HG02943 (cell line): ENCODE results near the gene CLEC3A.
"Not testable (repeated sequence)": the region's sequence is repeated elsewhere in the genome, so short reads cannot be mapped to it uniquely, and the experiment has no call there.

Experiments
- ATAC-seq: cut with Tn5 transposase; IDR thresholded peaks from one replicate; pipeline ENCODE4 v1.9.1; 2021; ENCODE audit warnings: mild to moderate bottlenecking, low read depth, moderate library complexity; ENCODE audit not compliant: unreplicated experiment

Gene CLEC3A, protein sequence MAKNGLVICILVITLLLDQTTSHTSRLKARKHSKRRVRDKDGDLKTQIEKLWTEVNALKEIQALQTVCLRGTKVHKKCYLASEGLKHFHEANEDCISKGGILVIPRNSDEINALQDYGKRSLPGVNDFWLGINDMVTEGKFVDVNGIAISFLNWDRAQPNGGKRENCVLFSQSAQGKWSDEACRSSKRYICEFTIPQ

DNA sequence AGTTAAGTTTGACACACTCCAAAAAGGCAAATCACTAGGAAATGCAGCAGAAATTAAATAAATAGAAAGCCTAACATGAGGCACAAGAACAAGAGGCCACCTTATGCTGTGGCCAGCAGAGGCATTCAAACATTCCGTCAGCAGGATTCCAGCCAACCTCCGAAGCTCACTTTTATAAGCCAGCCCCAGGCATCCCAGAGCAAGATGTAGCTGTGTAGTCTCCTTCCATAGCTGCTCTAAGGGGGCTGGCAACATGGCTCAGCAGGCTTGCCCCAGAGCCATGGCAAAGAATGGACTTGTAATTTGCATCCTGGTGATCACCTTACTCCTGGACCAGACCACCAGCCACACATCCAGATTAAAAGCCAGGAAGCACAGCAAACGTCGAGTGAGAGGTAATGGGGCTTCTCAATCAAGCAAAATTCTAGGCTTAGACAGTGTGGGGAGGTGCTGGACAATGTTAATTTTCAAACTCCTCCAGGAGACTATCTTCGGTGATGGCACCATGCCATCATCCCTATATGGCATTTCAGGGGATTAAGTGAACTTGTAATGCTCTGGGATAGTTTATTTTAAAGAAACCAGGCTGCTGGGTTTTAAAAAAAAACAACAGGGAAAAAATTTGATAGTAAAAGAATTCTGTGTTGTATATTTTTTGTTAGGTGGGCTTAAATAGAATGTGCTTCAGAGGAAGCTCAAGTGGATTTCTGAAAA lies at the start of gene CLEC3A:
CLEC3A (plus strand) TSS at position 202 of the 714 bp plus-strand sequence; CDS start at position 281, 79 bp downstream.
- ATAC-seq: no peak

DNA sequence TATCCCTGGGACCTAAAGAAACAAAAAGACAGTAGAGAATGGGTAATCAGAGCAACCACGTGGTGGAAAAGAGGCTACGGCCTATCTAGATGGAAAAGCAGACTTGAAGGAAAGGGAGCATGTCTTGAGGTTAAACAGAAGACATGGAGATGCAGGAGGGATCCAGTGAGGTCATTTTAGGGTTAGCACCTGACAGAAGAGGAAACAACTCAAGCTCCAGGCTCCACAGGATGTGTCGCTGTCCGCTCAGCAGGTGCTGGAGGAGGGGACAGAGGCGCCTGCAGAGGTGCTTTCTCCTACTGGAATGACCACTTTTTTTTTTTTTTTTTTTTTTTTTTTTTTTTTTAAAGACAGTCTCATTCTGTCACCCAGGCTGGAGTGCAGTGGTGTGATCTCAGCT lies 47.5 kb upstream of the CLEC3A start:
- ATAC-seq: no peak

DNA sequence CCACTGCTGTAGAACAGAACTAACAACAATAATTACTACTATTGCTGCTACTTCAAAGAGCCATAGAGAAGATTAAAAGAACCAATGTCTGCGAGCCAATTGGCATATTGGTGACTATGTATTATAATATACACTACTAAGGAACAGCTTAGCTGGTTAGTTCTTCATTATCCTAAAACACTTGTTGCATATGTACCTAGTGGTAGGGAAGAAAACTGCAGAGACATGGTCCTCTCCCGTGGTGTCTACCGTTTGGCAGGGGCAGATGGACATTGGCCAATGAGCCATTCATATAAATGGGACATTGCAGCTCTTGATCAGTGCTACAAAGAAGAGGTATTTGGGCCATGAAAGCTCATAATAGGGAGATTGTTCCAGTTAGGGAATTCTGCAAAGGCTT lies 46.4 kb upstream of the CLEC3A start:
- ATAC-seq: no peak

GRCh38 chr16:77977339-77977738 lies 45.0 kb upstream of the CLEC3A start:
- no peak for ATAC-seq

- ATAC-seq: no peak
These were observed 37.2 kb upstream of the CLEC3A start for GRCh38 chr16:77985111-77985510.

DNA sequence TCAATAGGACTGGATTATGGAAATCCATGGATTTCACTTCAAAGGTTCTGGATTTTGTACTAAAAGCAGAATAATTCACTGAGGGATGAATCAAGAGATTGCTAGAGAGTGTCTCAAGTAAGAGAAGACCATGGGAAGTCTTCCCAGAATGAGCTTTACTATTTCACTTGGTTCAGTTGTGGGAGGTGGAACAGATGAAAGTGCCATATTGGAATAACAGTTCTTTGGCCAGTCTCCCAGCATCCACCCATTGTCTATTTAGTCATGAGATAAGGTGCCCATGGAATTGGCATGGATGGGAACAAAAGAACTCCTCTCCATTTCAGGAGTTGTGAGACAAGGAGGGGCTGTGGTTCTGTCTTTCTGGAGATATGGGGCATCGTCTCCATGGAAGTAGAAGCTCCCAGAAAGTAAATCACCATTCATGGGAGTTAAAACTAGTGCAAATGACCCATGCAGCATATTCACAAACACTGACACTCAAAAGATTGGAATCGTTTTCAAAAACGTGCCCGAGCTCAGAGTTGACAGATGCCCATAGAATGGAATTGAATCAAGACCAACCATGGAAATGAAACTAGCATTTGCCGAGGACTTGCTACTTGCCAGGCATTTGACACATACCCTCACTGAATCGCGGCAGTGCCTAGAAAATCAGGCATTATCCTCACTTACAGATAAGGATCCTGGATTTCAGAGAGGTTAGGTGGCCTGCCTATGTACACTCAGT lies 36.2 kb upstream of the CLEC3A start:
- no peak for ATAC-seq

DNA sequence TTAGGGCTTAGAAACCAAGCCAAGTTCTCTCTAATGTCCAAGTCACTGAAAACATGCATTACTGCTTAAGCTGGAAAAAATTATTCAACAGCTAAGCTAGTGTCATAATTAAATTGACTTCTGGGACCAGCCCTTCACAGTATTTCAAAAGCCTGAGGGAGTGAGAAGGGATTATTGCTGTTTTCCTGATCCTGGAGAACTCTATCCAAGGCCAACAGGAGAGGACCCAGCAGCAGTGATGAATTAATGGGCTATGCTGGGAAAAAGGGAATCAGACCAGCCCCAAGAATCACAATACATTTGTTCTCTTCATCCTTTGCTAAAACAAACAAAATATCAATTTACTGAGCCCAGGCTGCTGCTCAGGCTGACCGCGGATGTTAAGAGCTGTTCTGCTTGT lies 34.5 kb upstream of the CLEC3A start:
- no peak for ATAC-seq

DNA sequence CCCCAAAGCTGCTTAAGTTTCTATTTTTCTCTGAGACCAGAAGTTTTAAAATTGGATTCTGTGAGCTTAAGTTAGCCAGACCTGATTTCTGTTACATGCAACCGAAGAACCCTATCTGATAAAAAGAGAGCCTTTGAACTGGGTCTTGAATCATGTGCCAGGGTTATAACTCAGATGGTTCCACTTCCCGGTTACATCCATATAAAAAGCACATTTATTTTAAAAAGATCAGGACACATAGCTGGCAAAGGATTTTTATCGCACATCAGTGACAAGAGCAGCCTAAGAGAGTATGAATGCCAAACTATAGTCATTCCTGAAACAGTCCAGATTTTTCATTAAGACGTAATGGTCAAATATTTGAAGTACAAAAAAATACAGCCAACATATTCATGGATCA lies 32.5 kb upstream of the CLEC3A start:
- no peak for ATAC-seq

DNA sequence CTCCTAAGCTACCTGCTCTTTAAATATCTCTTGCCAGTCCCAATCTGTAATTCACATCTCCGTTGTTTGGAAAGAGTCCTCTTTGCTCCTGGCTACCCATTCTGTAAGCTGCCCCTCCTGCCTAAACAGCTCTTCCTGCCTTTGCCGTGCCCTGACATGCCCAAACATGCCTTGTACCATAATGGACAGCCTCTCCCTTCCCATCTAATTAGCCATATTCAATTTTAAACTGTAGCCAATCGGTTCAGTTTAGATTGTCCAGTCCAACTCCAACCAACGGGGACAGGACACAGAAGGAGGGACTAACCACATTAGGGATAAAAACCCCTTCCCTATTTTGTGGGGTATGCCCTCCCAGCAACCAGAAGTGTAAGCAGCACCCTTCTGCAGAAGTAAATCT lies 30.6 kb upstream of the CLEC3A start:
- no peak for ATAC-seq

DNA sequence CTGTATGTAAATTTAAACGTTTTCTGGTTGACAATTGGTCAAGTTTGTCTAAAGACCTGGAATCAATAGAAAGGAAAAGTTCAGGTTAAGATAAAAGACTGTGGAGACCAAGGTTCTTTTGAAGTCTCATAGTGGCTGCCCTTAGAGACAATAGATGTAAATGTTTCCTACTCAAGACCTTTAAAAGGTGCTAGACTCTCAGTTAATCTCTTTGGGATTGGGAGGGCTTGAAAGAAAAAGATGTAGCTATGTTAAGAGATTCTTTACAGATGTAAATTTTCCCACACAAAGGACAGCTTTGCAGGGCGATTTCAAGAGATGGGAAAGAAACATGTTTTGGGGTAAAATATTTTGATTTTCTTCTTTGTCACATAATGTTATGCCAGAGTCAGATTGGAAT lies 30.0 kb upstream of the CLEC3A start:
- not testable (repeated sequence) for ATAC-seq

- no peak for ATAC-seq
These were observed 29.0 kb upstream of the CLEC3A start for GRCh38 chr16:77993111-77993985.

GRCh38 chr16:77995843-77996455 lies 26.4 kb upstream of the CLEC3A start:
- ATAC-seq: no peak

DNA sequence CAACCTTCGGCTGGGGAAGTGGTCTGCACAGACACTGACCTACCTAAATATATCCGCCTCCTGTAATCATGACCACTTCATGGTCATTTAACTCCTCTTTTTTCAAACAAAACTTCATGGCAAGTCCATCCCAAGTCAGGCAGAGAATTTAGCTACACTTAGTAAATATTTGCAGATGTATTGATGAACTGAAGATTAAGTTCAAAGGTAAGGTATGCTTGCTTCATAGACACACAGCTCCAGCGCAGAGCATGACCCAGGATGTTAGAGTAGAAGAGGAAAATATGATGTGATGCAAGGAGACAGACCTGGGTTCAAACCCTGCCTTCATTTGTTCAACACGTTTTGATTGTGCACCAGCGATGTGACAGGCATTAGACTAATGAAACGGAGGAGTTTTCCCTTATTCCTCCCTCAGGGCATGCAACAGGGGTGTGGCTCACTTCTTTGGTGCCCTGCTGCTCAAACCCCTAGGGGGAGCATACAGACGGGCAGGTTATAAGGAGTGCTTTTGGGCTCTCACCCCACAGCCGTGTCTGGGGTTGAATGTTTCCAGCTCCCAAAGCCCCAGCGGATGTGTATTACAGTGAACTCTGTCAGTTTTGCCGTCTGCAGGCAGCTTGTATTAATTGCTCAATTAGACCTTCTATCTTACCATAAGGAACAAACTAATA lies 23.9 kb upstream of the CLEC3A start:
- ATAC-seq: no peak

GRCh38 chr16:78001451-78002025 lies 20.8 kb upstream of the CLEC3A start:
- no peak for ATAC-seq

- ATAC-seq: peak; percentile 98
These were observed 19.3 kb upstream of the CLEC3A start for GRCh38 chr16:78002915-78003538.

GRCh38 chr16:78004517-78004916 lies 17.8 kb upstream of the CLEC3A start:
- no peak for ATAC-seq

GRCh38 chr16:78005881-78006280 lies 16.5 kb upstream of the CLEC3A start:
- no peak for ATAC-seq

GRCh38 chr16:78007121-78007520 lies 15.2 kb upstream of the CLEC3A start:
- ATAC-seq: no peak

GRCh38 chr16:78024159-78024558 lies 1.8 kb downstream of the CLEC3A start:
- ATAC-seq: no peak
